IMR-90 (cell line): ENCODE data around the gene NEO1.

Source experiments
- CTCF ChIP-seq: conservative IDR thresholded peaks from 2 replicates; pipeline ENCODE4 v1.5.1; 2012; ENCODE audit warnings: mild to moderate bottlenecking, low read depth, low read length, improper control_type of control experiment
- RFX5 ChIP-seq: IDR thresholded peaks from 2 replicates; pipeline ENCODE4 v1.8.0; 2012; ENCODE audit warnings: low read depth, mild to moderate bottlenecking, low read length, moderate library complexity

GRCh38 chr15:73006523-73006922, 45.7 kb upstream of the NEO1 start:
- no peak for TF ChIP-seq CTCF
- TF ChIP-seq RFX5 = no peak
